ENCODE measurements around the gene HKDC1.
"Not testable (repeated sequence)": the region's sequence is repeated elsewhere in the genome, so short reads cannot be mapped to it uniquely, and the experiment has no call there.

The HKDC1 gene

DNA sequence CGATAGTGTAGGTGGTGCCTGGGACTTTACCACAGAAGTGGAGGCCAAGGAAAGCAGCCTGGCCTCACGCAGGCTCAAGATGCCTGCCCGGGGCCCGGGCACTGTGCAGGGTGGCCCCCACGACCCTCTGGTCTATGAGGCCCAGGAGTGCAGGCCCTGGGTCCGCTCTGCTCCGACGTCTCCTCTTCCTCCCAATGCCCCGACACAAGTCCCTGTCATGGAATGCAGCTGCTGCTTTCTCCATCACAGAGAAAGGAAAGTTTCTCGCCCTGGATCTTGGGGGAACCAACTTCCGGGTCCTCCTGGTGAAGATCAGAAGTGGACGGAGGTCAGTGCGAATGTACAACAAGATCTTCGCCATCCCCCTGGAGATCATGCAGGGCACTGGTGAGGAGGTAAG is 29.9 kb downstream of the HKDC1 start:
- TF ChIP-seq ZNF221 (tag by site-specific recombination; IDR thresholded peaks at IDR 0.05; ENCODE audit: borderline replicate concordance) (no peak), ZFP3 (tag by site-specific recombination; IDR thresholded peaks at IDR 0.05; ENCODE audit: low read depth) (no peak), ZNF544 (tag by site-specific recombination; IDR thresholded peaks at IDR 0.05) (no peak), ZNF654 (tag by site-specific recombination; IDR thresholded peaks at IDR 0.05; ENCODE audit: low read depth) (no peak), TRIM28 (IDR thresholded peaks at IDR 0.05; ENCODE audit: borderline replicate concordance, low read length) (no peak), ZNF658 (tag by site-specific recombination; IDR thresholded peaks at IDR 0.05) (no peak), ZNF677 (tag by site-specific recombination; IDR thresholded peaks at IDR 0.05) (no peak), ZNF350 (tag by site-specific recombination; IDR thresholded peaks at IDR 0.05) (no peak), SP7 (tag by site-specific recombination; IDR thresholded peaks at IDR 0.05) (no peak), ZNF16 (tag by site-specific recombination; IDR thresholded peaks at IDR 0.05; ENCODE audit: low read depth) (no peak), ZNF133 (tag by site-specific recombination; IDR thresholded peaks at IDR 0.05) (no peak)
- TF ChIP-seq, protein P1, sequence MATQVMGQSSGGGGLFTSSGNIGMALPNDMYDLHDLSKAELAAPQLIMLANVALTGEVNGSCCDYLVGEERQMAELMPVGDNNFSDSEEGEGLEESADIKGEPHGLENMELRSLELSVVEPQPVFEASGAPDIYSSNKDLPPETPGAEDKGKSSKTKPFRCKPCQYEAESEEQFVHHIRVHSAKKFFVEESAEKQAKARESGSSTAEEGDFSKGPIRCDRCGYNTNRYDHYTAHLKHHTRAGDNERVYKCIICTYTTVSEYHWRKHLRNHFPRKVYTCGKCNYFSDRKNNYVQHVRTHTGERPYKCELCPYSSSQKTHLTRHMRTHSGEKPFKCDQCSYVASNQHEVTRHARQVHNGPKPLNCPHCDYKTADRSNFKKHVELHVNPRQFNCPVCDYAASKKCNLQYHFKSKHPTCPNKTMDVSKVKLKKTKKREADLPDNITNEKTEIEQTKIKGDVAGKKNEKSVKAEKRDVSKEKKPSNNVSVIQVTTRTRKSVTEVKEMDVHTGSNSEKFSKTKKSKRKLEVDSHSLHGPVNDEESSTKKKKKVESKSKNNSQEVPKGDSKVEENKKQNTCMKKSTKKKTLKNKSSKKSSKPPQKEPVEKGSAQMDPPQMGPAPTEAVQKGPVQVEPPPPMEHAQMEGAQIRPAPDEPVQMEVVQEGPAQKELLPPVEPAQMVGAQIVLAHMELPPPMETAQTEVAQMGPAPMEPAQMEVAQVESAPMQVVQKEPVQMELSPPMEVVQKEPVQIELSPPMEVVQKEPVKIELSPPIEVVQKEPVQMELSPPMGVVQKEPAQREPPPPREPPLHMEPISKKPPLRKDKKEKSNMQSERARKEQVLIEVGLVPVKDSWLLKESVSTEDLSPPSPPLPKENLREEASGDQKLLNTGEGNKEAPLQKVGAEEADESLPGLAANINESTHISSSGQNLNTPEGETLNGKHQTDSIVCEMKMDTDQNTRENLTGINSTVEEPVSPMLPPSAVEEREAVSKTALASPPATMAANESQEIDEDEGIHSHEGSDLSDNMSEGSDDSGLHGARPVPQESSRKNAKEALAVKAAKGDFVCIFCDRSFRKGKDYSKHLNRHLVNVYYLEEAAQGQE (tag by site-specific recombination; IDR thresholded peaks at IDR 0.05), result no peak
- TF ChIP-seq, protein P2, sequence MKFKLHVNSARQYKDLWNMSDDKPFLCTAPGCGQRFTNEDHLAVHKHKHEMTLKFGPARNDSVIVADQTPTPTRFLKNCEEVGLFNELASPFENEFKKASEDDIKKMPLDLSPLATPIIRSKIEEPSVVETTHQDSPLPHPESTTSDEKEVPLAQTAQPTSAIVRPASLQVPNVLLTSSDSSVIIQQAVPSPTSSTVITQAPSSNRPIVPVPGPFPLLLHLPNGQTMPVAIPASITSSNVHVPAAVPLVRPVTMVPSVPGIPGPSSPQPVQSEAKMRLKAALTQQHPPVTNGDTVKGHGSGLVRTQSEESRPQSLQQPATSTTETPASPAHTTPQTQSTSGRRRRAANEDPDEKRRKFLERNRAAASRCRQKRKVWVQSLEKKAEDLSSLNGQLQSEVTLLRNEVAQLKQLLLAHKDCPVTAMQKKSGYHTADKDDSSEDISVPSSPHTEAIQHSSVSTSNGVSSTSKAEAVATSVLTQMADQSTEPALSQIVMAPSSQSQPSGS (tag by site-specific recombination; IDR thresholded peaks at IDR 0.05; ENCODE audit: low read depth), result no peak
- H3K4me3 ChIP-seq (ENCODE audit: low read depth, low read length), result no peak overlapping the region
- POLR2A ChIA-PET, result no interaction called here
- H3K9me3 ChIP-seq (ENCODE audit: control insufficient read depth, insufficient read depth, low read depth, low read length), result no peaks in the 10 kb centered on the region
- H3K27ac ChIP-seq (ENCODE audit: extremely low read depth, low read depth, low read length), result no peak overlapping the region
- CTCF ChIA-PET, result no interaction called here
- H3K36me3 ChIP-seq (ENCODE audit: control insufficient read depth in 2 of 2, insufficient read depth in 1 of 2, low read length in 2 of 2), result no peaks in the 10 kb centered on the region
- no peaks in the 10 kb centered on the region for H3K4me1 ChIP-seq (ENCODE audit: control insufficient read depth, insufficient read depth, low read length)

DNA sequence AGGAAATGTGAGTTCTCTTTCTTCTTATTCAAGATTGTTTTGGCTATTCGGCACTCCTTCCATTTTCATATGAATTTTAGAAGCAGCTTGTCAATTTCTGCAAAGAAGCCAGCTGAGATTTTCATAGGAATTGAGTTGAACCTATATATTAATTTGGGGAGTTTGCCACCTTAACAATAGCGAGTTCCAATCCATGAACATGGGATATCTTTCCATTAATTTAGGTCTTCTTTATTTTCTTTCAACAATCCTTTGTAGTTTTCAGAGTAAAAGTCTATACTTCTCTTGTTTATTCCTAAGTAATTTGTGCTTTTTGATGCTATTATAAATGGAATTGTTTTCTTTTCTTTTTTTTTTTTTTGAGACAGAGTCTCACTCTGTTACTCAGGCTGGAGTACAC is 31.3 kb downstream of the HKDC1 start:
- CTCF ChIA-PET, result interaction anchor here (0.7 kb wide), 1 partner anchor 8 kb away, joined by 6 read pairs; no protein-coding TSS in a partner anchor
- peak; percentile 91 for TF ChIP-seq ZNF248 (tag by site-specific recombination; IDR thresholded peaks at IDR 0.05)
- H3K4me1 ChIP-seq (ENCODE audit: control insufficient read depth, insufficient read depth, low read length); H3K36me3 ChIP-seq (ENCODE audit: control insufficient read depth in 2 of 2, insufficient read depth in 1 of 2, low read length in 2 of 2); POLR2A ChIA-PET; H3K27ac ChIP-seq (ENCODE audit: extremely low read depth, low read depth, low read length); H3K9me3 ChIP-seq (ENCODE audit: control insufficient read depth, insufficient read depth, low read depth, low read length); H3K4me3 ChIP-seq (ENCODE audit: low read depth, low read length): not testable (repeated sequence)

DNA sequence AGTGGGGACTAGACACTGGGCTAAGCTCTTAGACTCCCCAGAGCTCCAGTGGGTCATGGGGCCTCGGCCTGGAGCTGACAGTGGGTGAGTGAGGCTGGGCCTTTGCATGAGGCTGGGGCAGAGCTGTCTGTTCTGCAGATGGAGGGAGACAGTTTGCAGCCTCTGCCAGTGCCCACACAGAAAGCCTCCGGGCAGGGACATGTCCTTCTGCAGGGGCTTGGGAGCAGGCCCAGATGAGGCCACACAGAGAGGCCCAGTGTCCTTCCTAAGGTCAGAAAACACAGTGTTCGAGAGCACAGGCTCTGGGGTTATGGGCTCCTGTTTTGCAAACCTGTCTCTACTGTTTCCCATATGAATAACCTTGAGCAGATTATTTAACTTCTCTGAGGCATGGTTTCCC is 33.0 kb downstream of the HKDC1 start:
- no peaks in the 10 kb centered on the region for H3K9me3 ChIP-seq (ENCODE audit: control insufficient read depth, insufficient read depth, low read depth, low read length)
- ChIA-PET CTCF (interaction anchor here (0.7 to 1.4 kb wide), 2 partner anchors 10 to 15 kb away, joined by 3 read pairs; no protein-coding TSS in a partner anchor), POLR2A (no interaction called here)
- H3K27ac ChIP-seq (ENCODE audit: extremely low read depth, low read depth, low read length), result no peak overlapping the region
- no peaks in the 10 kb centered on the region for H3K4me1 ChIP-seq (ENCODE audit: control insufficient read depth, insufficient read depth, low read length)
- no peaks in the 10 kb centered on the region for H3K36me3 ChIP-seq (ENCODE audit: control insufficient read depth in 2 of 2, insufficient read depth in 1 of 2, low read length in 2 of 2)
- no peak overlapping the region for H3K4me3 ChIP-seq (ENCODE audit: low read depth, low read length)
- TF ChIP-seq ZNF223 (tag by site-specific recombination; IDR thresholded peaks at IDR 0.05) (no peak), ZNF529 (tag by site-specific recombination; IDR thresholded peaks at IDR 0.05; ENCODE audit: insufficient replicate concordance) (no peak), ZNF121 (tag by site-specific recombination; IDR thresholded peaks at IDR 0.05) (no peak), ZNF670 (tag by site-specific recombination; IDR thresholded peaks at IDR 0.05; ENCODE audit: low read depth) (no peak), ZFP41 (tag by site-specific recombination; IDR thresholded peaks at IDR 0.05; ENCODE audit: borderline replicate concordance) (no peak), SCRT2 (tag by site-specific recombination; IDR thresholded peaks at IDR 0.05) (no peak), KLF7 (tag by site-specific recombination; IDR thresholded peaks at IDR 0.05; ENCODE audit: borderline replicate concordance) (no peak), RBAK (tag by site-specific recombination; IDR thresholded peaks at IDR 0.05) (no peak), ZNF658 (tag by site-specific recombination; IDR thresholded peaks at IDR 0.05) (no peak), ZNF132 (tag by site-specific recombination; IDR thresholded peaks at IDR 0.05; ENCODE audit: borderline replicate concordance) (no peak)
- TF ChIP-seq, protein P3, sequence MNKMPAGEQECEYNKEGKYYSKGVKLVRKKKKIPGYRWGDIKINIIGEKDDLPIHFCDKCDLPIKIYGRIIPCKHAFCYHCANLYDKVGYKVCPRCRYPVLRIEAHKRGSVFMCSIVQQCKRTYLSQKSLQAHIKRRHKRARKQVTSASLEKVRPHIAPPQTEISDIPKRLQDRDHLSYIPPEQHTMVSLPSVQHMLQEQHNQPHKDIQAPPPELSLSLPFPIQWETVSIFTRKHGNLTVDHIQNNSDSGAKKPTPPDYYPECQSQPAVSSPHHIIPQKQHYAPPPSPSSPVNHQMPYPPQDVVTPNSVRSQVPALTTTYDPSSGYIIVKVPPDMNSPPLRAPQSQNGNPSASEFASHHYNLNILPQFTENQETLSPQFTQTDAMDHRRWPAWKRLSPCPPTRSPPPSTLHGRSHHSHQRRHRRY (tag by site-specific recombination; IDR thresholded peaks at IDR 0.05), result no peak
- TF ChIP-seq, protein P1 (tag by site-specific recombination; IDR thresholded peaks at IDR 0.05), result no peak
